Stimulated activated CD4-positive, alpha-beta T cell treated with anti-CD3 and anti-CD28 coated beads, Interleukin-2, amount 100 ng/mL, for 48 hours (primary cell): ENCODE data around the gene TRIM47.
"Not testable (repeated sequence)": the region's sequence is repeated elsewhere in the genome, so short reads cannot be mapped to it uniquely, and the experiment has no call there.

Experiments used
- DNase-seq, 2 donors: peaks; one replicate each; pipeline ENCODE4 v3.0.0-alpha.2; 2020

TRIM47 gene

GRCh38 chr17:75891022-75891604, 12.7 kb upstream of the TRIM47 start:
- no peak for DNase-seq

- no peak for DNase-seq
Observed at GRCh38 chr17:75889454-75889853, 11.1 kb upstream of the TRIM47 start.

- no peak for DNase-seq
Observed at GRCh38 chr17:75888484-75888883, 10.1 kb upstream of the TRIM47 start.

DNA sequence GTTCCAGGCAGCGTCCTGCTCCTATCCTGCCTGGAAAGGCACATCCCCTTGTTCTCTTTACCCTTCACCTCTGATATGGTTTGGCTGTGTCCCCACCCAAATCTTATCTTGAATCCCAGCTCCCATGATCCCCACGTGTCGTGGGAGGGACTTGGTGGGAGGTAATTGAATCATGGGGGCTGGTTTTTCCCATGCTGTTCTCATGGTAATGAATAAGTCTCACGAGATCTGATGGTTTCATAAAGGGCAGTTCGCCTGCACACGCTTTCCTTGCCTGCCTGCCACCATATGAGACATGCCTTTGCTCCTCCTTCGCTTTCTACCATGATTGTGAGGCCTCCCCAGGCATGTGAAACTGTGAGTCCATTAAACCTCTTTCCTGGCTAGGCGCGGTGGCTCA, 7.5 kb upstream of the TRIM47 start:
- DNase-seq = not testable (repeated sequence)

DNA sequence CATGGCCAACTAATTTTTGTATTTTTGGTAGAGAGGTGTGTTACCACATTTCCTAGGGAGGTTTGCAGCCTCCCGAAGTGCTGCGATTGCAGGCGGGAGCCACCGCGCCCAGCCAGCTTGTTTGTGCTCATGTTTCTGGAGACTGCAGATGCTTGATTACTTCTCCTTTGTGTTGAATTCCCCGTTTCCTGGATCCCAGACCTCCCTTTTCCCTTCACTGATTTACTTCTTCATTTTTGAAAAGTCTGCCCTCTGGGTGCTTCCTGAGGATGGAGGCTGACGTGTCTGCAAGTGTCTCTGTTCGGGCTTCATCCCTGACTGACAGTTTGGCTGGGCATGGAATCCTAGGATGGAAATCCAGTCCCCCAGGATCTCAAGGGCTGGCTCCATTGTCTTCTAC, 7.0 kb upstream of the TRIM47 start:
- DNase-seq = no peak

GRCh38 chr17:75881678-75882454, 3.5 kb upstream of the TRIM47 start:
- no peak for DNase-seq

DNA sequence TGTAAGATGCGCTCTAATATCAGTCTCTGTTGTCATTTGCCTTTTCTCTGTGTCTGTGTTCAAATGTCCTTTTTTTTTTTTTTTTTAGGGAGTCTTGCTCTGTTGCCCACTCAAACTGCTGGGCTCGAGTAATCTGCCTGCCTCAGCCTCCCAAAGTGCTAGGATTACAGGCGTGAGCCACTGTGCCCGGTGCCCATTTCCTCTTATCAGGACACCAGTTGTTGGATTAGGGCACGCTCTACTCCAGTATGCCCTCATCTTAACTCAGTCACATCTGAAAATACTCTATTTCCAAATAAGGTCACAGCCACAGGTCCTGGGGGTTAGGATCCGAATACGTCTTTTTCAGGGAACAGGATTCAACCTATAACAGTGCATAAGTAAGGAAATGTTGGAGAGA, 1.9 kb upstream of the TRIM47 start:
- no peak for DNase-seq

- peak; percentile 58 to 66 for DNase-seq
Observed at GRCh38 chr17:75877752-75878173, 618 bp downstream of the TRIM47 start.

DNA sequence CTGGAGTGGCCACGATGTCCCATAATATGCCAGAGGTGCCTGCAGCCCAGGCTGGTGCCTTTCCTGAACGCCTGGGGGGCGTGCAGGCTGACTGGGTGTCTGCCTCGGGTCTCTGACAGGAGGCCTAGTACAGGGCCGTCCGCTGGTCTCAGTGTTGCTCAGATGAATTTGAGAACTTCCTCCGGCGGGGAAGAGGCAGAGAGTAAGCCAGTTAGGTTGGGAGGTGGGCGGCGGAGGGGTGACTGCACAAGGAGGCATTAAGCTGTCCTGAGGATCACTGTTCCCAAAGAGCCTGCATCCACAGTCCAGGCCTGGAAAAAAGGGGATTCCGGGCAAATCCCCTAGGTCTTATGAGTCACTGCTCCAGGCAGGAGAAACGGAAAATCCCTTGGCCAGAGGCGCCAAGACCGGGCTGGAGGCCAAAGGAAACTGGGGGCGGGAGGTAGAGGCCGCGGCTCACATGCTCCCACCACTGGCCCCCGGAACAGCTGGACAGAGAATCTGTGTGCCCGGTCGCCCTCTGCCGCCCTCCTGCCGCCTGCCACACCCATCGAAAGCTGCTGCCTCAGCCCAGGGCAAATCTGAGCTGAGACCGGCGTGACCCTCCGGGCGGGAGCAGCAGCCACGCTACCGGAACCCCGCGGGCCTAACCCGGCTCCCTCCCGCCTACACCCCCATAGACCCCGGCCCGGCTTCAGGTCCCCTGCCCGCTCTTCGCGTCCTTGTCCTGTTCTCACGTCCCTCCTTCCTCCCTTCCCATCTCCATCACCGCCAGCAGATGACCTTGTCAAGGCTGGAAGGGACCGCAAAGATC, 1.2 kb downstream of the TRIM47 start:
- peak in 1 of 2 donors; percentile 38 for DNase-seq

DNA sequence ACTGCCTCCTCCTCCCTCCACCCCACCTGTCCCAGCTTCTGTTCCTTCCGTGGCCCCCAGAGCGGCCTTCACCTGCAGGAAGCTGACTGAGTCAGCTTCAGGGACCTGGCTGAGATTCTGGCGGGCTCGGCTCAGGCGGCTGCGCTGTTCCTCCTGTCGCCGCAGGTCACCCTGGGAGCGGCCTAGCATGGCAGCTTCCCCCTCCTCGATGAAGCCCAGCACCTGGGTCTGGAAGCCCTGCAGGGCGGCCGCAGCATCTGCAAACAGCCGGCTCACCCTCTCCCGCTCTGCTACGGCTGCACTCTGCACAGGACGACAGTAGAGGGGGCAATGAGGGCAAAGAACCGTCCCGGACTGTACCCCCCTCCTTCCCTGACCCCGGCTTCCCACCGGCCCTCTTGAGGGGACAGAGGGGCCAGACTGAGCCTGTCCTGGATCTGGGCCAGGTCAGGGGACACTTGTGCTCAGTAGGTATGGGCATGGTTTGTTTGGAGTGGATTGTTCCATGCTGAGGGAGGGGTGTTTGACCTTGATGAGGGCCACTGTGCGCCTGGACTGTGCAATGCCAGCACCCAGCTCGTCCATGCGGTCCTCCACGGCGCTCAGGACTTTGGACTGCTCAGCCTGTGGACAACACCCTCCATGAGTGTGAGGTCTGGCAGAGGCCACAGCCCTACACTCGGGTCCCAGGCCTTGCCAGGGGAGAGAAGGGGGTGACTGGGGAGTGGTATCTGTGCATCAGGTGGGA, 2.0 kb downstream of the TRIM47 start:
- peak in 1 of 2 donors; percentile 61 for DNase-seq

DNA sequence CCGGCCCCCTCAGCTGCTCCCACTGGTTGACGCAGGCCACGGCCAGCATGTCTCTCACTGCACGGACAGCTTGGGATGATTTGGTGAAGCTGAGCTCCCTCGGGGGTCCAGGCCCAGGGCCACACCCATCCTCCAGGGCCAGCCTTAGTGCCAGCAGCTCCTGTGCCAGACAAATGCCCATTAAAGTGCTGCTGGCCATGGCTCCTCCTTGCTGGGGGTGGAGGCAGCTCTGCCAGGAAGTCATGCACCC, 2.5 kb downstream of the TRIM47 start:
- no peak for DNase-seq

GRCh38 chr17:75875182-75875939, 3.0 kb downstream of the TRIM47 start:
- DNase-seq = no peak

DNA sequence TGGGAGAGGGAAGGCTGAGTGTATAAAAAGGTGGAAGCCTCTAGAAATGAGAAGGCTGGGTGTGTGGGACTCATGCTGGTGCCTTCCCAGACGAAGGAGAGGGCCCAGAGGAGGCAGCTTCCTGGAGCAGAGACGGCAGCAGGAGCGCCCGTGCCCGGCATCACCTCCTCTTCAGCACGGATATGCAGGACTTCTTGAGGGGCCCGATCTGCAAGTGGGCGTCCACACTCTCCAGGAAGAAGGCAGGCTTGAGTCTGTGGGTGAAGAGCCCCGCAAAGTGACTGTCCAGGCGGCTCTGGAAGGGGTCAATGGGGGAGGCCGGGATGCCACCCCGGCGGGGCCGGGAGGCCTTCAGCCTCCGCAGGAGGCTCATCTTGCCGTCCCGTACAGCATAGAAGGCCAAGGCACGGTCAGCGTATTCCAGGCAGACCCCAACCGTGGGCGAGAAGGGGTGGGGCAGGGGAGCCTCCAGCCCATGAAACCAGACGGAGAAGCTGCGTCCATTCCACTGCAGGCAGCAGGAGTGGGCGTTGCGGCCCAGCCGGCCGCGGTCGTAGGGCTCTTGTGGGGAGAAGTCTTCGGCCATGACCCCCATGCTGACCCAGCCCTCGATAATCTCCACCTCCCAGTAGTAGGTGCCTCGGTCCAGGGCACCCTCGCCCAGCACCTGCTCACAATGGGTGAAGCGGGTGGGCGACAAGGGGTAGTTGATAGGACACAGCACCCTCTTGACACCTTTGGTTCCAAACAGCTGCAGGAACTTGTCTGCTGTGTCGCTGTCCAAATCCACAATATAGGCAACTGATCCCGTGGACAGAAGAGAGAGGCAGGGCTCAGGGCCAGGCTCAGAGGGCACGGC, 3.8 kb downstream of the TRIM47 start:
- DNase-seq = no peak

- DNase-seq = no peak
Observed at GRCh38 chr17:75873587-75874322, 4.6 kb downstream of the TRIM47 start.

GRCh38 chr17:75872434-75873351, 5.7 kb downstream of the TRIM47 start:
- no peak for DNase-seq

GRCh38 chr17:75870228-75870627, 8.2 kb downstream of the TRIM47 start:
- not testable (repeated sequence) for DNase-seq

GRCh38 chr17:75869282-75870141, 8.9 kb downstream of the TRIM47 start:
- no peak for DNase-seq

GRCh38 chr17:75868730-75869281, 9.6 kb downstream of the TRIM47 start:
- not testable (repeated sequence) for DNase-seq
